SU-DHL-6 (cell line): ENCODE measurements around the gene PHF23.

Source experiments
- CTCF ChIP-seq: fragments of 200-600 bp; sonication (generic); IDR thresholded peaks from one replicate; pipeline ENCODE4 v1.5.1; 2017; ENCODE audit warnings: antibody characterized with exemption, mild to moderate bottlenecking, low read length, moderate library complexity; ENCODE audit not compliant: insufficient read depth, poor library complexity, severe bottlenecking
- EZH2phosphoT487 ChIP-seq: fragments of 200-600 bp; sonication (generic), shearing (Covaris generic); conservative IDR thresholded peaks from 2 replicates; pipeline ENCODE4 v1.6.1; 2018; ENCODE audit warnings: mild to moderate bottlenecking, antibody characterized with exemption, low read length, moderate library complexity, mixed read lengths

GRCh38 chr17:7215652-7216180 lies 23.5 kb downstream of the PHF23 start:
- TF ChIP-seq CTCF (no peak), EZH2phosphoT487 (no peak)
